Measurements from ENCODE around the gene CTBP2.
A peak's percentile ranks its signal among the peaks of the same experiment; 100 is the strongest.
"Not testable (repeated sequence)": the region's sequence is repeated elsewhere in the genome, so short reads cannot be mapped to it uniquely, and the experiment has no call there.

Gene CTBP2

GRCh38 chr10:125087191-125087896, 73.0 kb downstream of the CTBP2 start:
- no peak for DNase-seq (ENCODE audit: low read depth)

DNA sequence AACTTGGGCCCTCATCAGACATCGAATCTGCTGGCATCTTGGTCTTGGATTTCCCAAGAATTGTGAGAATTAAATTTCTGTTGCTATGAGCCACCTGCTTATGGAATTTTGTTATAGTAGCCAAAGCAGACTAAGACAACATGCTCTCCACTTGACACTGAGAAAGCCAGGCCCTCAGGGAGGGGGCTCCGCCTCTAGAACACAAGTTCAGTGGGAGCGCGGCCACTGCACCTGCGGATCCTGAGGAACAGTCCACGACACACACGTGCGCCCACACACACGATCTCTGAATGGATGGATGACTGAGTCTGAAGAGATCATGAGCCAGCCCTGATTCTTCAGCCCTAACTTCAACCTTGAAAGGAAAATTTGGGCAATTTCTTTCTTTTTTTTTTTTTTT, 73.7 kb downstream of the CTBP2 start:
- DNase-seq (ENCODE audit: low read depth): no peak

DNA sequence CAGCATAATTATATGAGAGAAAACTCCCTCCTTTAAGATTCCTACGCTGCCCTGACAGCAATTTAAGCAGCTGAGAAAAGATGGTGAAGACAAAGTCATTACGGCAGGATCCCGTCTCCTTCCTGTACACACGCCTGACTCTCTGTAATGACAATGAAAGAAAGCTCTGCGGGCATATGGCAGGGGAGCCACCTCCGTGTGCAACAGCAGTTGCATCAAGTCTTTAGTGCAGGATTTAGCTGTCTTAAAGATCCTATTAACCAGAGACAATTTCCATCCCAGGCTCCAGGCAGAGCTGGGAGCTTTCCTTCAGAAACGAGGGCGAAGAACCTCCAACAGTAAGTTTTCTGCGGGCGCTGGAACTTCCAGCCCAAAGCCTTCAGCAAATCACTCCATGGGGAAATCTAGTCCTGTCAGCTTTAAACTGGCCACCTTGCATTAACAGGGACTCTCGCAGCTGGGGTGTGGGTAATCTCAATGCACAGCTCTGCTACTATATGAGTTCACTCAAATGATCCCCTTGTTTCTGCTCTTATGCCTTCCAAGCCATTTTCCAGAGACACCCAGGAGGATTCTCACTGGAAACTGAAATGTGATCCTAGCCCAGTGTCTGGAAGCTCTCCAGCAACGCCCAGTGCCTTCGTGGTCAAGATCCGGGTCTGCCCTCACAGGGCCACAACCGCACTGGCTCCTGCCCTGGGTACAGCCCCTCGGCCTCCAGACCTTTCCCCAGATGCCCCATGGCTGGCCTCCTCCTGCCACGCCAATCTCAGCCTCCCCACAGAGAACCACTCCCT, 74.9 kb downstream of the CTBP2 start:
- DNase-seq (ENCODE audit: low read depth): peak; percentile 60

GRCh38 chr10:125084614-125085257, 75.6 kb downstream of the CTBP2 start:
- no peak for DNase-seq (ENCODE audit: low read depth)

GRCh38 chr10:125084191-125084613, 76.2 kb downstream of the CTBP2 start:
- DNase-seq (ENCODE audit: low read depth): peak; percentile 98

- peak; percentile 95 for DNase-seq (ENCODE audit: low read depth)
These were observed 76.8 kb downstream of the CTBP2 start for GRCh38 chr10:125083576-125083920.

DNA sequence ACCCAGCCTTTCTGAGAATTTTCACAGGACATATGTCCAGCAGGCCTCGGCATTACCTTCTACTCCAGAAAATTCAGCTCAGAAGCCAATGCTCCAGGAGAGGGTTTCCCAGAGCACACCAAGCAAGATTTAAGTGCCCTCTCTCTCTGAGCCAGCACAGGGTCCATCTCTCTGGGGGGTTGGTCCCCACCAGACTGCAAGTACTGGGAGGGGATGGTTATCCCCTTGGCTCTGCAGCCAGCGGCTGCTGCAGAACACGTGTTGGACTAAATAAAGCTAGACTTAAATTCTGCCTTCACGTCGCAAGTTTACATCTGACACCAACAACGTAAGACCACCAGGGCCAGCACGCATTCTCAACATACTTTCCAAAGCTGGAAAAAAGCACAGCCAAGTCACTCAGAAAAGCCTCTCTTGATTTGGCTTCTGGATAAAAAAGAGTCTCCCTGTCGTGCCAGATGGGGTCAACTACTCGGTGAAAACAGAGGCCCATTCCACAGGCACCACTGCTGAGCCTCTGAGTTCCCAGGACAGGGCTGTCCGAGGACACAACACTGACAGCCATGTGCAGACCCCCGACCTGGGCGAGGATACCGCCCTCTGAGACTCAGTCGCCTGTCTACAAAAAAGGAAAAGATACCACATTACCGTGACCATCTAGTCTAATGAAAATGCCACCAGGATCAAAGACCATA, 77.3 kb downstream of the CTBP2 start:
- DNase-seq (ENCODE audit: low read depth): no peak

DNA sequence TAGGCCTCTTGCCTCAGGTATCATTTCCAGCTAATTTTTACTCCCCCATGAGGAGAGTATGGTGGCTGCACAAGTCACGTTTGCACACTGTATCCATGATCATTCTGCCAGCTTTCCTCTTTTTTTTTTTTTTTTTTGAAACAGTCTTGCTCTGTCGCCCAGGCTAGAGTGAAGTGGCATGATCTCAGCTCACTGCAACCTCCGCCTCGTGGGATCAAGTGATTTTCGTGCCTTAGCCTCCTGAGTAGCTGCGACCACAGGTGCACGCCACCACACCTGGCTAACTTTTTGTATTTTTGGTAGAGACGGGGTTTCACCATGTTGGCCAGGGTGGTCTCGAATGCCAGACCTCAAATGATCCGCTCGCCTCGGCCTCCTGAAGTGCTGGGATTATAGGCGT, 77.9 kb downstream of the CTBP2 start:
- DNase-seq (ENCODE audit: low read depth): not testable (repeated sequence)

DNA sequence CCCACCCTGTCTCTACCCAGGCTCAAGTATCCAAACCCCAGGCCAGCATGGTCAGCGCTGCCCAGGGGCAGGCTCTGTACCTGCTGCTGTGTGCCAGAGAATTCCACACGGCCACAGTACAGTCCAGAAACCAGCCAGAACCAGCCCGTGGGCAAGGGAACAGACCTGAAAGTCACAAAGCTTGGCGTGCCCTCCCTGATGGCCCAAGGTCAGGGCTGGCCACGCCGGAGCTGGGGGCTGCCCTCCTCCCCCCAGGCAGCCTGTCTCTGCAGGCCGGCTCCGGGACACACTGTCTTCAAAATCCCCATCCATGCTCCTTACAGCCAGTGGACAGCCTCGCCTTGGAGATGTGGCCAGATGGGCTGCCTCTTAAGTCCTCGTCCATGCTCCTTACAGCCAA, 78.4 kb downstream of the CTBP2 start:
- DNase-seq (ENCODE audit: low read depth): no peak

- no peak for DNase-seq (ENCODE audit: low read depth)
These were observed 79.4 kb downstream of the CTBP2 start for GRCh38 chr10:125080984-125081383.

- DNase-seq (ENCODE audit: low read depth): no peak
These were observed 80.1 kb downstream of the CTBP2 start for GRCh38 chr10:125080296-125080695.

DNA sequence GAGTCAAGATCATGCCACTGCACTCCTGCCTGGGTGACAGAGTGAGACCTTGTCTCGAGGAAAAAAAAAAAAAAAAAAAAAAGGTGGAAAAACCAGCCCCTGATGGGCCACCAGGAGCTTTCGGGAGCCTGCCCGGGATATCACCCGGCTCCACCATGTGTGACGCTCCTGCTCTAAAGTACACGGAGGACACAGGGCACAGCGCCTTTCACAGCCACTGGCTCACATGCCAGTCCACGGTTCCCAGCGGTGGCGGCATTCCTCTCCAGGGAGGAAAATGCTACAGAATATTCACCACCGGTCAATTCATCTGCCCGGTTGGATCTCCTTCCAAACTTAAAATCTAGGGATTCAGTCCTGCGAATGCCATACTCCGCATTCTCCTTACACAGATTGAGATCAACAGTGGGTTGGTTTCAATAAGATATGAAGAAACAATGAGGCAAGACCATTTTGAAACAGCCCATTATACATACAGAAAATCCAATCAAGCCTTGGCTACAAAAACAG, 81.2 kb downstream of the CTBP2 start:
- DNase-seq (ENCODE audit: low read depth): no peak

- DNase-seq (ENCODE audit: low read depth): no peak
These were observed 83.3 kb downstream of the CTBP2 start for GRCh38 chr10:125076891-125077541.

- DNase-seq (ENCODE audit: low read depth): no peak
These were observed 84.1 kb downstream of the CTBP2 start for GRCh38 chr10:125076121-125076825.

GRCh38 chr10:125073996-125074395, 86.4 kb downstream of the CTBP2 start:
- no peak for DNase-seq (ENCODE audit: low read depth)

DNA sequence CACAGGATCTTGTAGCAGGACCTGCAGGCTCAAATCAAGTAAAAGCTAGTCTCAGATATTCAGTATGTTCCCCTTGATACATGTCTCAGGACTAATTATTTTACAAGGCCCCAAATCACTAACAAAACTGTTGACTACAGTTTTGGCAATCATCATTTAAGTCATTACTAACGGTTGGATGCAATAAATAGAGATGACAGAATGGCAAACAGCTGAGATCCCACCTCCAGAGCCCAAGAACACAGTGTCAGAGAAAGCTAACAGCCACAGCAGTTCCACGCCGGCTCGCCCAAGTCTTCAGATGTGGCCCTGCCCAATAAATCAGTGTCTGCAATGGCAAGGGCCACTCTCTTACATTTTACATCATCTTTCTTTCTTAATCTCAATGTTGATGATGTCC, 87.6 kb downstream of the CTBP2 start:
- no peak for DNase-seq (ENCODE audit: low read depth)

DNA sequence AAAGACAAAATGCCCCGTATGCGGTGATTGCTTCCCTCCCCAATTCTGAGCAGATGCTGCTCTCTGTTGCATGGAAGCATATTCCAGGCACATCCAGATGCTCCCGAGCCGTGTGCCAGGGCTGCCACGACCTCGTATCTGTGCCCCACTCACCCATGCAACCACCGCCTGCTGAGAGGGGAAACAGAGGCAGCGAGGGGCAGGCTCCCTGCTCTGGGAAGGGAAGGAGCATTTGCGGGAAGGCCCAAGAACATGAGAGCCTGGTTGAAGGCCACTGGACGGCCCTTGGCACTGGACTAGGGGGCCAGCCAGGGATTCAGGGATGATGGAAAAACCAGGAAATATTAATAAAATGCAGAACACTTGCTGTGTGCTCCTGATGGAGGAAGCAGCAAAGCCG, 89.4 kb downstream of the CTBP2 start:
- DNase-seq (ENCODE audit: low read depth): no peak

GRCh38 chr10:125068406-125068805, 92.0 kb downstream of the CTBP2 start:
- no peak for DNase-seq (ENCODE audit: low read depth)

DNA sequence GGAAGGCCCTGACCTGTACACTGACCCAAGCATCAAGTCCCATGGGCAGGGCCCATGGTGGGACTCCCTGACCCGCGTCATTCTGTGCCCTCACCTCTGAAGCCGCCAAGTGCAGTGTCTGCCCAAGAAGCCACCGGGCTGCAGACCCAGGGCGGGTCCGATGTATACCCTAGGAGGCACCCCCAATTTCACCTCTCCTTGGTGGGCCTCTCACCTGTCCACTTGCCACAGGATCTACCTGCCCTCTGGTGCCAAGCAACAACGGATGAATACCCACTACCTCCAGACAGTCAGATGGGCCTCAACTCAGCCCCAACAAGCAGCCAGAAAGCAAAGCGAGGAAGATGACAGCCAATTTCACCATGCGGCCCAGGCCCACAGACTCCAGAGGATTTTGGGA, 92.6 kb downstream of the CTBP2 start:
- no peak for DNase-seq (ENCODE audit: low read depth)

- no peak for DNase-seq (ENCODE audit: low read depth)
These were observed 93.5 kb downstream of the CTBP2 start for GRCh38 chr10:125066764-125067450.
